Smooth muscle cell (in vitro differentiated cells): Measurements from ENCODE around the gene PRM1. TPM values are rescaled to one million over a fixed set of nuclear protein-coding genes. Genes with fewer than 3 reads are reported as not detected.

Experiments
- DNase-seq: peaks from one replicate; lab custom pipeline; 2025; ENCODE audit not compliant: unreplicated experiment; lab: John Stamatoyannopoulos, UW
- H2AFZ ChIP-seq: fragments of 200-600 bp; sonication (generic); 2 replicates; pipeline ENCODE4 v1.6.0; 2016; ENCODE audit warnings: antibody characterized with exemption, low read depth, mild to moderate bottlenecking
- H3F3A ChIP-seq: fragments of 200-600 bp; sonication (generic); 2 replicates; pipeline ENCODE4 v1.6.0; 2017; ENCODE audit warnings: antibody characterized with exemption, low read depth
- H3K27ac ChIP-seq: fragments of 200-600 bp; sonication (generic); 2 replicates; pipeline ENCODE4 v1.5.1; 2016; ENCODE audit warnings: low read depth, mild to moderate bottlenecking
- H3K27me3 ChIP-seq: fragments of 200-600 bp; sonication (generic); 2 replicates; pipeline ENCODE4 v1.6.1; 2016; ENCODE audit warnings: low read depth, mild to moderate bottlenecking
- H3K36me3 ChIP-seq: fragments of 200-600 bp; sonication (generic); 2 replicates; pipeline ENCODE4 v1.5.1; 2016; ENCODE audit warnings: low read depth
- H3K4me1 ChIP-seq: fragments of 200-600 bp; sonication (generic); 2 replicates; pipeline ENCODE4 v1.5.1; 2016; ENCODE audit warnings: low read depth
- H3K4me2 ChIP-seq: fragments of 200-600 bp; sonication (generic); 2 replicates; pipeline ENCODE4 v1.6.0; 2016; ENCODE audit warnings: mild to moderate bottlenecking
- H3K4me3 ChIP-seq: fragments of 200-600 bp; sonication (generic); 2 replicates; pipeline ENCODE4 v1.5.1; 2016; ENCODE audit warnings: mild to moderate bottlenecking
- H3K79me2 ChIP-seq: fragments of 200-600 bp; sonication (generic); 2 replicates; pipeline ENCODE4 v1.6.0; 2016; ENCODE audit warnings: low read depth, mild to moderate bottlenecking
- H3K9ac ChIP-seq: fragments of 200-600 bp; sonication (generic); 2 replicates; pipeline ENCODE4 v1.6.0; 2016; ENCODE audit warnings: low read depth
- H3K9me3 ChIP-seq: fragments of 200-600 bp; sonication (generic); replicated peaks from 2 replicates; pipeline ENCODE4 v1.5.1; 2016; ENCODE audit warnings: low read depth
- H4K20me1 ChIP-seq: fragments of 200-600 bp; sonication (generic); 2 replicates; pipeline ENCODE4 v1.6.0; 2016; ENCODE audit warnings: low read depth
- CTCF ChIP-seq: fragments of 200-600 bp; sonication (generic); IDR thresholded peaks from 2 replicates; pipeline ENCODE4 v1.5.1; 2017; ENCODE audit warnings: borderline replicate concordance, mild to moderate bottlenecking, antibody characterized with exemption; ENCODE audit not compliant: insufficient read depth, poor library complexity, severe bottlenecking
- WGBS: methylation state at CpG from one replicate; pipeline ENCODE4 v1.1.7; 2016; ENCODE audit warnings: low lambda C conversion rate; 5-methylcytosine and 5-hydroxymethylcytosine counted together
- polyA plus RNA-seq: library from polyadenylated mRNA; unstranded; fragments of >200 nt; fragmentation: Nextera tagmentation; extraction: Ambion mirVana; gene quantifications from 2 replicates; pipeline ENCODE4 v1.2.1, GENCODE V29; 2016
- total RNA-seq: library from RNA; depleted of rRNA; stranded (reverse); fragments of >200 nt; gene quantifications from 2 replicates; pipeline ENCODE4 v1.2.3, GENCODE V29; 2014

Gene PRM1
- total and polyA plus RNA-seq, 2 experiments from 2014 or later: not detected

- H3K9me3 ChIP-seq: no peaks in the 10 kb centered on the region
- no peaks in the 10 kb centered on the region for H3K27me3 ChIP-seq
- H3K4me2 ChIP-seq: no peak overlapping the region
- no peak overlapping the region for H3K9ac ChIP-seq
- H3K79me2 ChIP-seq: no peaks in the 10 kb centered on the region
- H3K36me3 ChIP-seq: no peaks in the 10 kb centered on the region
- H2AFZ ChIP-seq: no peak overlapping the region
- H4K20me1 ChIP-seq: no peaks in the 10 kb centered on the region
- H3F3A ChIP-seq: peaks cover 1% of the 10 kb centered on the region
- no peak overlapping the region for H3K4me3 ChIP-seq
- 91% methylated on average over 5 of the region's 5 CpGs for WGBS
- H3K4me1 ChIP-seq: no peaks in the 10 kb centered on the region
- H3K27ac ChIP-seq: no peak overlapping the region
- TF ChIP-seq CTCF: no peak
- no peak for DNase-seq
These were observed 35.9 kb downstream of the PRM1 start for GRCh38 chr16:11245222-11245737.

- Histone ChIP-seq H3K27ac (no peak overlapping the region), H4K20me1 (no peaks in the 10 kb centered on the region), H3K36me3 (no peaks in the 10 kb centered on the region), H3K27me3 (no peaks in the 10 kb centered on the region), H3K79me2 (no peaks in the 10 kb centered on the region), H3K4me2 (no peak overlapping the region), H3K9ac (no peak overlapping the region), H3K4me3 (no peak overlapping the region), H3K4me1 (no peaks in the 10 kb centered on the region), H3K9me3 (no peaks in the 10 kb centered on the region), H3F3A (no peaks in the 10 kb centered on the region), H2AFZ (no peak overlapping the region)
- TF ChIP-seq CTCF: no peak
- DNase-seq: no peak
- 84% methylated on average over 12 of the region's 12 CpGs for WGBS
These were observed 38.5 kb downstream of the PRM1 start for GRCh38 chr16:11242658-11243057.

- Histone ChIP-seq H4K20me1 (no peaks in the 10 kb centered on the region), H3F3A (no peaks in the 10 kb centered on the region), H3K36me3 (no peaks in the 10 kb centered on the region), H3K9me3 (no peaks in the 10 kb centered on the region), H3K9ac (no peak overlapping the region), H3K4me1 (no peaks in the 10 kb centered on the region), H3K27me3 (no peaks in the 10 kb centered on the region), H3K4me2 (no peak overlapping the region), H3K27ac (no peak overlapping the region), H2AFZ (no peak overlapping the region), H3K79me2 (no peaks in the 10 kb centered on the region), H3K4me3 (no peak overlapping the region)
- 89% methylated on average over 5 of the region's 5 CpGs for WGBS
- TF ChIP-seq CTCF: no peak
- DNase-seq: no peak
These were observed 39.5 kb downstream of the PRM1 start for GRCh38 chr16:11241480-11242204.
